Activated CD4-positive, alpha-beta T cell treated with anti-CD3 and anti-CD28 coated beads, Interleukin-2, amount 50 U/mL, for 4 hours (primary cell): Measurements from ENCODE around the gene TSHZ2.

Experiments used
- DNase-seq, 2 experiments: peaks; one replicate each; pipeline ENCODE4 v3.0.0-alpha.2; 2020

The TSHZ2 gene

GRCh38 chr20:53175135-53175780 lies 203.1 kb downstream of the TSHZ2 start:
- no peak for DNase-seq

- no peak for DNase-seq
These were observed 204.0 kb downstream of the TSHZ2 start for GRCh38 chr20:53176134-53176533.

- DNase-seq, result no peak
These were observed 205.5 kb downstream of the TSHZ2 start for GRCh38 chr20:53177687-53178086.

DNA sequence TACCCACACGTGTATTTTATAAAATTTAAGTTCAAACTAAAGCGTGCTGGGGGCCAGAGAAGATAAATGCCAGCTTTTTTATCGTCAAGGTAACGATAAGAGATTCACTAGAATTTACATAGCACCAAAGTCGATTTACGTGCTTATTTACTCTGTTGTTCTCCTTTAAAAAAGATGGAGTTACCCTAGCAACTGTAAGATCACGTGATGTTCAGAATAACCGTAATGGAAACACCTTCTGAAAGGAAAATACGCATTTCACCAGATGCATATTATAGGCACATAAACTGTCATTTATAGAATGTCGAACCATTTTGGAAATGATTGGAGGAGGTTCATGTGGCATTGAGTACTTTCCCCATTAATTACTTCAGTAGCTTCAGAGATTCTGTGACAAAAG lies 207.6 kb downstream of the TSHZ2 start:
- no peak for DNase-seq

- DNase-seq, result no peak
These were observed 208.8 kb downstream of the TSHZ2 start for GRCh38 chr20:53180928-53181362.

- DNase-seq, result no peak
These were observed 209.8 kb downstream of the TSHZ2 start for GRCh38 chr20:53181866-53182376.

GRCh38 chr20:53183181-53183580 lies 211.0 kb downstream of the TSHZ2 start:
- DNase-seq, result no peak

DNA sequence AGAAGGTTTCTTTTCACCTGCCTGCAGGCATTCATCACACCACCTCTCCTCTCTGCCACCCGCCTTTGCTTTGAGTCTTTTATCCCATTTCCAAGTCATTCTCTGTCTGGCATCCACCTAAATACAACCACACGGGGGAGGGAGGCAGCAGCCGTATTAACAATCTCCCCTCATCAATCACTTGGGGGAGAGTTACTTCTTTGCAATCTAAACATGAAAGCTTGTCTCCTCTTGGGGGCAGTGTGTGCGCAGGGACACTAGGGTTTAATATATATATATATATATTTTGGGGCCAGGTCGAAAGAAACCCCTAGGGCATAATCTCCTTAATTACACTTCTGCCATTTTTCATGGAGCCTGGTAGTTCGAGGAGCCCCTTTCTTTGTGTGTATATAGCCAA lies 214.5 kb downstream of the TSHZ2 start:
- no peak for DNase-seq

- DNase-seq, result no peak
These were observed 215.4 kb downstream of the TSHZ2 start for GRCh38 chr20:53187392-53188068.

GRCh38 chr20:53190225-53190624 lies 218.1 kb downstream of the TSHZ2 start:
- DNase-seq, result no peak

GRCh38 chr20:53191957-53192356 lies 219.8 kb downstream of the TSHZ2 start:
- no peak for DNase-seq

- no peak for DNase-seq
These were observed 222.4 kb downstream of the TSHZ2 start for GRCh38 chr20:53194306-53195290.

DNA sequence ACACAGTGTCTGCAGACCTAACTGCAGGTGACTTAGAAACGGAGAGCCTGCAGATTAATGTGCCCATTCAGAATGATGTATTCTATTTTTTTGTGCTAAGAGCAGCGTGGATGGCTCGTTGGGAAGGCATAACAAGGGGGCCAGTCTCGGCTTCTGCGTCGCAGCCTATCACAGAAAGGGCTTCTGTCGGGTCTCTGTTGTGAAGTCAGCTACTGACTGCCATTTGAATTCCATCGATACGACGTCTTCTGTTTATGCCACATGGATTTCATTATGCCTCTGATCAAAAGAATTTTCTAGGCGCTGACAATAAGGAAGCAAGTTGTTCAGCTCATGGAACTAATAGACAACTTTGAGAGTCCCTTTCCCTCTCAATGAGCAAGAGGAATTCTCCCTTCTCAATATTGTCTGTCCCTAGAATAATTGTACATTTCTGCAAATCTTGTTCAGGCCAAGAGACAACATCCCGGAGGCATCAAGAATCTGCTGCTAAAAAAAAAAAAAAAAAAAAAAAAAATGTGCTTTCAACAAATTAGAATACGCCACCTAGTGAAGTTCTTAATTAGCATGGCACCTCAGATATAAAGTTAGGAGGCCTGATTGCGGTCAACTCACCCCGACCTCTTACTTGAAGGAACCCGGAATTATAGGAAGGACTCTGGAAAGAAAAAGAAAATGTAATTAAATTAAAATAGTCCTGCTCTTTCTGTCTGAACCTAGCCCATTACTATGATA lies 223.9 kb downstream of the TSHZ2 start:
- DNase-seq, result no peak

GRCh38 chr20:53201588-53201987 lies 229.4 kb downstream of the TSHZ2 start:
- no peak for DNase-seq

- DNase-seq, result no peak
These were observed 230.6 kb downstream of the TSHZ2 start for GRCh38 chr20:53202777-53203176.

- no peak for DNase-seq
These were observed 232.9 kb downstream of the TSHZ2 start for GRCh38 chr20:53205046-53205445.

- peak; percentile 14 to 19 for DNase-seq
These were observed 236.1 kb downstream of the TSHZ2 start for GRCh38 chr20:53208110-53208832.

DNA sequence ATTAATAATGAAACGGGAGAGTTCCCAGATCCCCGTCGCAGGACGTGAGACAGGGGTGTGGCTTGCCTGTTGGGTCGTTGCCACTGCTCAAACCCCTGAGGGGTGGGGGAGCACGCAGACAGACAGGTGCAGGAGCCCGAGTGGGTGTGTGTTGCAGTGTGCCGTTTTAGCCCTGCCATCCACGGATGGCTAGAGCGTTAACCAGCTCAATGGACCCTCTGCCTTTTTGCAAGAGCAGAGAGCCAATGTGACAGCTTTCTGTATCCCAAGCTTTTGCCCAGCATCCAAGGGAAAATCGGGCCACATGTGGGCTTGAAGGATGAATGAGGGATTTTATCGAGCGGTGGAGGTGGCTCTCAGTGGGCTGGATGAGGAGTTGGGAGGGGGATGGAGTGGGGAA lies 237.9 kb downstream of the TSHZ2 start:
- no peak for DNase-seq

- DNase-seq, result no peak
These were observed 238.8 kb downstream of the TSHZ2 start for GRCh38 chr20:53210931-53211330.

DNA sequence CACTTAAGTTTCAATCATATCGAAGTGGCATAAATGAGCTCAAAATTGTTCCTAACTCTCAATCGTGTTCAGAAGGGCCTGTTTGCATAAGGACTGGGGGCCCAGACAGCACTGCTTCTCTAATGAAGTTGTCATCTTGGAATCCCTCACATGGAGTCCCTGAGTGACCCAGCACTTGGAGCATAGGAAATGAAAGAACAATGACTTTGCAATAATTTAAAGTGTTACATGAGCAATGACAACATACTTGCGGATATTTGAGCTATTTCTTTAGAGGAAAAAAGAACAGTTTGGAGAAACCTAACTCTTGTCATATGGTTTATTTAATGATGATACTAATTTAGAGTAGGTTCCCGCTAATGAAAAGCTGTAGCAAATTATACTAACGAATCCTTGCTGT lies 239.9 kb downstream of the TSHZ2 start:
- no peak for DNase-seq

GRCh38 chr20:53214392-53214791 lies 242.2 kb downstream of the TSHZ2 start:
- DNase-seq, result no peak

GRCh38 chr20:53215166-53215565 lies 243.0 kb downstream of the TSHZ2 start:
- DNase-seq, result no peak
